ENCODE measurements around the gene CYP4F11.
"Not testable (repeated sequence)": the region's sequence is repeated elsewhere in the genome, so short reads cannot be mapped to it uniquely, and the experiment has no call there.

The CYP4F11 gene

GRCh38 chr19:15974856-15975255, 40.5 kb upstream of the CYP4F11 start:
- Histone ChIP-seq H3K27me3 (ENCODE audit: insufficient read depth, poor library complexity, severe bottlenecking) (no peaks in the 10 kb centered on the region), H3K9me3 (ENCODE audit: severe bottlenecking) (no peaks in the 10 kb centered on the region), H3K4me1 (ENCODE audit: insufficient read depth, poor library complexity, severe bottlenecking) (no peaks in the 10 kb centered on the region), H3K4me3 (ENCODE audit: severe bottlenecking) (no peak overlapping the region), H3K27ac (ENCODE audit: poor library complexity, severe bottlenecking) (no peak overlapping the region), H3K36me3 (ENCODE audit: low read depth) (no peaks in the 10 kb centered on the region)
- DNase-seq (ENCODE audit: low spot score) (no peak), ATAC-seq (ENCODE audit: low read depth) (no peak)
- no peak for TF ChIP-seq CTCF (IDR thresholded peaks at IDR 0.05; ENCODE audit: poor library complexity, severe bottlenecking)

- not testable (repeated sequence) for H3K9me3 ChIP-seq (ENCODE audit: severe bottlenecking); ATAC-seq (ENCODE audit: low read depth); DNase-seq (ENCODE audit: low spot score); H3K36me3 ChIP-seq (ENCODE audit: low read depth); H3K27ac ChIP-seq (ENCODE audit: poor library complexity, severe bottlenecking); H3K4me3 ChIP-seq (ENCODE audit: severe bottlenecking); H3K4me1 ChIP-seq (ENCODE audit: insufficient read depth, poor library complexity, severe bottlenecking); H3K27me3 ChIP-seq (ENCODE audit: insufficient read depth, poor library complexity, severe bottlenecking)
These were observed 37.7 kb upstream of the CYP4F11 start for GRCh38 chr19:15972043-15972442.

GRCh38 chr19:15971224-15971780, 37.0 kb upstream of the CYP4F11 start:
- TF ChIP-seq CTCF (IDR thresholded peaks at IDR 0.05; ENCODE audit: poor library complexity, severe bottlenecking), result no peak
- no peaks in the 10 kb centered on the region for H3K27me3 ChIP-seq (ENCODE audit: insufficient read depth, poor library complexity, severe bottlenecking)
- no peaks in the 10 kb centered on the region for H3K4me1 ChIP-seq (ENCODE audit: insufficient read depth, poor library complexity, severe bottlenecking)
- no peaks in the 10 kb centered on the region for H3K36me3 ChIP-seq (ENCODE audit: low read depth)
- no peak overlapping the region for H3K4me3 ChIP-seq (ENCODE audit: severe bottlenecking)
- H3K27ac ChIP-seq (ENCODE audit: poor library complexity, severe bottlenecking), result no peak overlapping the region
- ATAC-seq (ENCODE audit: low read depth) (no peak), DNase-seq (ENCODE audit: low spot score) (no peak)
- no peaks in the 10 kb centered on the region for H3K9me3 ChIP-seq (ENCODE audit: severe bottlenecking)

- H3K27me3 ChIP-seq (ENCODE audit: insufficient read depth, poor library complexity, severe bottlenecking), result no peaks in the 10 kb centered on the region
- ATAC-seq (ENCODE audit: low read depth), result no peak
These were observed 29.9 kb upstream of the CYP4F11 start for GRCh38 chr19:15964231-15964630.

GRCh38 chr19:15962319-15962718, 28.0 kb upstream of the CYP4F11 start:
- no peak overlapping the region for H3K27ac ChIP-seq (ENCODE audit: poor library complexity, severe bottlenecking)
- no peak overlapping the region for H3K4me3 ChIP-seq (ENCODE audit: severe bottlenecking)
- DNase-seq (ENCODE audit: low spot score), result no peak
- no peaks in the 10 kb centered on the region for H3K9me3 ChIP-seq (ENCODE audit: severe bottlenecking)
- no peaks in the 10 kb centered on the region for H3K36me3 ChIP-seq (ENCODE audit: low read depth)
- TF ChIP-seq CTCF (IDR thresholded peaks at IDR 0.05; ENCODE audit: poor library complexity, severe bottlenecking), result no peak
- ATAC-seq (ENCODE audit: low read depth), result no peak
- H3K27me3 ChIP-seq (ENCODE audit: insufficient read depth, poor library complexity, severe bottlenecking), result no peaks in the 10 kb centered on the region
- H3K4me1 ChIP-seq (ENCODE audit: insufficient read depth, poor library complexity, severe bottlenecking), result no peaks in the 10 kb centered on the region

More at GRCh38 chr19:15964231-15964630, 29.9 kb upstream of the CYP4F11 start:
- H3K9me3 ChIP-seq (ENCODE audit: severe bottlenecking), result no peaks in the 10 kb centered on the region
- H3K4me1 ChIP-seq (ENCODE audit: insufficient read depth, poor library complexity, severe bottlenecking), result no peaks in the 10 kb centered on the region
- DNase-seq (ENCODE audit: low spot score), result no peak
- no peaks in the 10 kb centered on the region for H3K36me3 ChIP-seq (ENCODE audit: low read depth)
- H3K27ac ChIP-seq (ENCODE audit: poor library complexity, severe bottlenecking), result no peak overlapping the region
- no peak overlapping the region for H3K4me3 ChIP-seq (ENCODE audit: severe bottlenecking)
- TF ChIP-seq CTCF (IDR thresholded peaks at IDR 0.05; ENCODE audit: poor library complexity, severe bottlenecking), result no peak

Measured in RWPE2 (cell line).